Nephron progenitor cell (in vitro differentiated cells): ENCODE data around the gene SGTB.
A peak's percentile ranks its signal among the peaks of the same experiment; 100 is the strongest.

Experiments used
- DNase-seq: peaks from one replicate; pipeline ENCODE4 v3.0.0; 2021
- H3K27ac Mint-ChIP-seq: 2 replicates; pipeline ENCODE4 v1.8.0; 2021; ENCODE audit warnings: mild to moderate bottlenecking, moderate library complexity, mixed read lengths
- H3K27me3 Mint-ChIP-seq: 2 replicates; pipeline ENCODE4 v1.8.0; 2021; ENCODE audit warnings: mild to moderate bottlenecking, low read depth, mixed read lengths; ENCODE audit not compliant: poor library complexity
- H3K36me3 Mint-ChIP-seq: 2 replicates; pipeline ENCODE4 v1.8.0; 2021; ENCODE audit warnings: low read depth, mixed read lengths
- H3K4me1 Mint-ChIP-seq: 2 replicates; pipeline ENCODE4 v1.8.0; 2021; ENCODE audit warnings: mixed read lengths
- H3K4me3 Mint-ChIP-seq: 2 replicates; pipeline ENCODE4 v1.8.0; 2021; ENCODE audit warnings: mild to moderate bottlenecking, moderate library complexity, mixed read lengths
- H3K9me3 Mint-ChIP-seq: 2 replicates; pipeline ENCODE4 v1.8.0; 2021; ENCODE audit warnings: mild to moderate bottlenecking, moderate library complexity, mixed read lengths
- CTCF ChIP-seq: fragments of 200-600 bp; sonication (generic); IDR thresholded peaks from 2 replicates; pipeline ENCODE4 v1.5.0; 2021; ENCODE audit warnings: antibody characterized with exemption

The SGTB gene

GRCh38 chr5:65721720-65722574 lies at the start of gene SGTB, which contains the start of gene NLN:
Gene SGTB, minus strand, starts transcription at chr5:65722109. Its CDS starts 1,302 bp downstream, at chr5:65720807.
Gene NLN, plus strand, starts transcription at chr5:65722205. Its CDS starts 169 bp downstream, at chr5:65722374.
- Mint-ChIP-seq H3K4me3 (peak within 1 kb of the TSS; percentile 94), H3K36me3 (peaks cover 29% of the 10 kb centered on the region), H3K4me1 (peaks cover 26% of the 10 kb centered on the region), H3K27ac (peak within 1 kb of the TSS; percentile 49), H3K27me3 (no peaks in the 10 kb centered on the region), H3K9me3 (peaks cover 5% of the 10 kb centered on the region)
- no peak for TF ChIP-seq CTCF
- DNase-seq: peak; percentile 93

- TF ChIP-seq CTCF: no peak
- peaks cover 9% of the 10 kb centered on the region for H3K9me3 Mint-ChIP-seq
- no peaks in the 10 kb centered on the region for H3K27me3 Mint-ChIP-seq
- no peak overlapping the region for H3K27ac Mint-ChIP-seq
- no peak for DNase-seq
- no peak overlapping the region for H3K4me3 Mint-ChIP-seq
- H3K36me3 Mint-ChIP-seq: peaks cover 31% of the 10 kb centered on the region
- H3K4me1 Mint-ChIP-seq: peaks cover 4% of the 10 kb centered on the region
These were observed 49.4 kb upstream of the SGTB start for GRCh38 chr5:65771266-65771665.

- no peak overlapping the region for H3K4me3 Mint-ChIP-seq
- no peak for DNase-seq
These were observed 47.6 kb upstream of the SGTB start for GRCh38 chr5:65769539-65769938.

DNA sequence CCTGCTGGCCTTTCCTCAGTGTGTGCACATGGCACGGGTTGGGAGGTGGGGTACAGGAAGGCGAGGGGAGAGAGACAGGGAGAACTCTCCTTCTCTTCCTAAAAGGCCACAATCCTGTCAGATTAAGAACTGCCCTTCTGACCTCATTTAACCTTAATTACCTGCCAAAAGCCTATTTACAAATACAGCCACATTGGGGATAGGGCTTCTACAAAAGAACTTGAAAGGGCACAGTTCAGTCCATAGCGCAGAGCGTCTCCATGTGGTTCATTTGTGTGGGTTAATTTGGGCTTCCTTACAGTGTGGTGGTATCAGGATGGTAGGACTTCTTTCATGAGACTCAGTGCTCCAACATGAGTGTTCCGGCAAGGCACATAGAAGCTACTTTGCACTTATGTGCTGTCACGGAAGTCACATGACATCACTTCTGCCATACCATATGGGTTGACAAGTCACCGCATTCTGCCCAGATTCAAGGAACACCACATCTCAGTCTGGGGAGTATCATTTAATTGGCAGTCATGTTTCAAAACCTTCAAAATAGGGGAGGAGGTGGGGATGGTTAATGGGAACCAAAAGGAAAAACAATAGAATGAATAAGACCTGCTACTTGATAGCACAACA lies 46.9 kb upstream of the SGTB start:
- H3K27ac Mint-ChIP-seq: peak overlapping the region; percentile 62
- DNase-seq: no peak
- H3K4me1 Mint-ChIP-seq: peaks cover 6% of the 10 kb centered on the region
- peaks cover 12% of the 10 kb centered on the region for H3K9me3 Mint-ChIP-seq
- H3K27me3 Mint-ChIP-seq: no peaks in the 10 kb centered on the region
- H3K4me3 Mint-ChIP-seq: no peak overlapping the region
- TF ChIP-seq CTCF: no peak
- peaks cover 44% of the 10 kb centered on the region for H3K36me3 Mint-ChIP-seq

More at GRCh38 chr5:65769539-65769938, 47.6 kb upstream of the SGTB start:
- Mint-ChIP-seq H3K36me3 (peaks cover 39% of the 10 kb centered on the region), H3K27ac (no peak overlapping the region), H3K4me1 (peaks cover 6% of the 10 kb centered on the region), H3K27me3 (no peaks in the 10 kb centered on the region), H3K9me3 (peaks cover 12% of the 10 kb centered on the region)
- no peak for TF ChIP-seq CTCF

DNA sequence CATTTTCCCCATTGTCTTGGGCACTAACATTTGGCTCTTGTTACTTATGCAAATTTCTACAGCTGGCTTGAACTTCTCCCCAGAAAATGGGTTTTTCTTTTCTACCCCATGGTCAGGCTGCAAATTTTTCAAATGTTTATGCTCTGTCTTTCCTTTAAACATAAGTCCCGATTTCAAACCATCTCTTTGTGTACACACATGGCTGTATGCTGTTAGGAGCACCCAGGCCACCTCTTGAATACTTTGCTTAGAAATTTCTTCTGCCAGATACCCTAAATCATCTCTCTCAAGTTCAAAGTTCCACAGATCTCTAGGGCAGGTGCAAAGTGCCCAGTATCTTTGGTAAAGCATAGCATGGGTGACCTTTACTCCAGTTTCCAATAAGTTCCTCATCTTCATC lies 45.7 kb upstream of the SGTB start:
- no peaks in the 10 kb centered on the region for H3K27me3 Mint-ChIP-seq
- peaks cover 54% of the 10 kb centered on the region for H3K36me3 Mint-ChIP-seq
- no peak overlapping the region for H3K27ac Mint-ChIP-seq
- peaks cover 6% of the 10 kb centered on the region for H3K4me1 Mint-ChIP-seq
- TF ChIP-seq CTCF: no peak
- no peak overlapping the region for H3K4me3 Mint-ChIP-seq
- DNase-seq: no peak
- H3K9me3 Mint-ChIP-seq: peaks cover 12% of the 10 kb centered on the region
